OCI-LY1 (cell line): ENCODE data around the gene AOAH.
"Not testable (repeated sequence)": the region's sequence is repeated elsewhere in the genome, so short reads cannot be mapped to it uniquely, and the experiment has no call there.

Experiments used
- H2AFZ ChIP-seq: fragments of 200-600 bp; sonication (generic), shearing (Covaris generic); 2 replicates; pipeline ENCODE4 v1.6.0; 2014; ENCODE audit warnings: antibody characterized with exemption, mild to moderate bottlenecking, low read length
- H3F3A ChIP-seq: fragments of 200-600 bp; sonication (generic), shearing (Covaris generic); 2 replicates; pipeline ENCODE4 v1.6.0; 2014; ENCODE audit warnings: mild to moderate bottlenecking, antibody characterized with exemption, low read length, moderate library complexity; ENCODE audit not compliant: insufficient read depth
- H3K27ac ChIP-seq: fragments of 200-600 bp; sonication (generic); 2 replicates; pipeline ENCODE4 v1.5.1; 2014; ENCODE audit warnings: low read length, mixed run types, mild to moderate bottlenecking, low read depth; ENCODE audit not compliant: poor library complexity, severe bottlenecking
- H3K27me3 ChIP-seq: fragments of 200-600 bp; sonication (generic); 2 replicates; pipeline ENCODE4 v1.6.0; 2014; ENCODE audit warnings: antibody characterized with exemption, mild to moderate bottlenecking, low read length, moderate library complexity; ENCODE audit not compliant: insufficient read depth
- H3K36me3 ChIP-seq: fragments of 200-600 bp; sonication (generic); 2 replicates; pipeline ENCODE4 v1.6.1; 2014; ENCODE audit warnings: mild to moderate bottlenecking, antibody characterized with exemption, low read length, moderate library complexity, mixed read lengths; ENCODE audit not compliant: insufficient read depth
- H3K4me1 ChIP-seq: fragments of 200-600 bp; sonication (generic); 2 replicates; pipeline ENCODE4 v1.5.1; 2014; ENCODE audit warnings: mild to moderate bottlenecking, low read length, moderate library complexity; ENCODE audit not compliant: insufficient read depth, severe bottlenecking
- H3K4me2 ChIP-seq: fragments of 200-600 bp; sonication (generic), shearing (Covaris generic); 2 replicates; pipeline ENCODE4 v1.6.1; 2014; ENCODE audit warnings: low read length
- H3K4me3 ChIP-seq: fragments of 200-600 bp; sonication (generic); 2 replicates; pipeline ENCODE4 v1.5.1; 2014; ENCODE audit warnings: low read length, low read depth, mild to moderate bottlenecking, mixed read lengths; ENCODE audit not compliant: poor library complexity, severe bottlenecking
- H3K79me2 ChIP-seq: fragments of 200-600 bp; shearing (Covaris generic); 2 replicates; pipeline ENCODE4 v1.6.1; 2016; ENCODE audit warnings: mixed run types, low read length, mixed read lengths; ENCODE audit not compliant: insufficient read depth
- H3K9ac ChIP-seq: fragments of 200-600 bp; sonication (generic), shearing (Covaris generic); 2 replicates; pipeline ENCODE4 v1.6.1; 2014; ENCODE audit warnings: mild to moderate bottlenecking, low read length, mixed read lengths
- H3K9me2 ChIP-seq: fragments of 200-600 bp; sonication (generic), shearing (Covaris generic); 2 replicates; pipeline ENCODE4 v1.6.1; 2014; ENCODE audit warnings: low read depth, mild to moderate bottlenecking, low read length, mixed read lengths
- H3K9me3 ChIP-seq: fragments of 200-600 bp; shearing (Covaris generic); 2 replicates; pipeline ENCODE4 v1.6.1; 2014; ENCODE audit warnings: low read length, mixed read lengths
- H4K20me1 ChIP-seq: fragments of 200-600 bp; sonication (generic), shearing (Covaris generic); 2 replicates; pipeline ENCODE4 v1.6.0; 2016; ENCODE audit warnings: mild to moderate bottlenecking, low read length; ENCODE audit not compliant: insufficient read depth
- EZH2 ChIP-seq: fragments of 200-600 bp; sonication (generic), shearing (Covaris generic); IDR thresholded peaks from 2 replicates; pipeline ENCODE4 v1.8.0; 2017; ENCODE audit warnings: borderline replicate concordance, mixed run types, mild to moderate bottlenecking, antibody characterized with exemption, low read length, moderate library complexity, mixed read lengths
- TF ChIP-seq, protein P1 (sequence below): fragments of 200-600 bp; sonication (generic), shearing (Covaris generic); IDR thresholded peaks from 2 replicates; pipeline ENCODE4 v1.5.1; 2017; ENCODE audit warnings: mild to moderate bottlenecking, antibody characterized with exemption, low read length, moderate library complexity, mixed read lengths

AOAH gene

DNA sequence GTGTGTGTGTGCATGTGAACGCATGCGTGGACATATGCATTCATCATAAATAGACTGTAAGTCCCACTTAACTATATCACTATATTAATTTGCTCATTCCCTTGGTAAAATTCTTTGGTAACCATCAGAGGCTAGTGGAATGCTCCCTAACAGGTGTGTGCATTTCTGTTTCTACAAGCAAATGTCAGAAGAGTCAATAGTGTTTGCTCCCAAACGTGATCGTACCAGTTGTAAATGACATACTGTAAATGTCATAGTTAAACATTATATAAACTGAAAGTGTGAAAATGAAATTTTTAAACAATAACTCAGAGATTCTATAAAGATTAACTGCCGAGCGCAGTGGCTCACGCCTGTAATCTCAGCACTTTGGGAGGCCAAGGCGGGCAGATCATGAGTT lies 240.0 kb downstream of the AOAH start:
- H3K9me2 ChIP-seq, result no peaks in the 10 kb centered on the region
- H3K27me3 ChIP-seq, result peaks cover 7% of the 10 kb centered on the region; the same call in 1 of the 2 replicates
- no peaks in the 10 kb centered on the region for H3F3A ChIP-seq
- no peak overlapping the region for H2AFZ ChIP-seq
- no peaks in the 10 kb centered on the region for H4K20me1 ChIP-seq
- H3K79me2 ChIP-seq, result no peaks in the 10 kb centered on the region
- no peaks in the 10 kb centered on the region for H3K4me1 ChIP-seq
- H3K9me3 ChIP-seq, result no peaks in the 10 kb centered on the region
- H3K36me3 ChIP-seq, result no peaks in the 10 kb centered on the region
- H3K4me2 ChIP-seq, result no peak overlapping the region
- H3K27ac ChIP-seq, result no peak overlapping the region
- H3K4me3 ChIP-seq, result no peak overlapping the region
- H3K9ac ChIP-seq, result no peak overlapping the region
- TF ChIP-seq, protein P1, sequence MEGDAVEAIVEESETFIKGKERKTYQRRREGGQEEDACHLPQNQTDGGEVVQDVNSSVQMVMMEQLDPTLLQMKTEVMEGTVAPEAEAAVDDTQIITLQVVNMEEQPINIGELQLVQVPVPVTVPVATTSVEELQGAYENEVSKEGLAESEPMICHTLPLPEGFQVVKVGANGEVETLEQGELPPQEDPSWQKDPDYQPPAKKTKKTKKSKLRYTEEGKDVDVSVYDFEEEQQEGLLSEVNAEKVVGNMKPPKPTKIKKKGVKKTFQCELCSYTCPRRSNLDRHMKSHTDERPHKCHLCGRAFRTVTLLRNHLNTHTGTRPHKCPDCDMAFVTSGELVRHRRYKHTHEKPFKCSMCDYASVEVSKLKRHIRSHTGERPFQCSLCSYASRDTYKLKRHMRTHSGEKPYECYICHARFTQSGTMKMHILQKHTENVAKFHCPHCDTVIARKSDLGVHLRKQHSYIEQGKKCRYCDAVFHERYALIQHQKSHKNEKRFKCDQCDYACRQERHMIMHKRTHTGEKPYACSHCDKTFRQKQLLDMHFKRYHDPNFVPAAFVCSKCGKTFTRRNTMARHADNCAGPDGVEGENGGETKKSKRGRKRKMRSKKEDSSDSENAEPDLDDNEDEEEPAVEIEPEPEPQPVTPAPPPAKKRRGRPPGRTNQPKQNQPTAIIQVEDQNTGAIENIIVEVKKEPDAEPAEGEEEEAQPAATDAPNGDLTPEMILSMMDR, result no peak
- no peak for TF ChIP-seq EZH2

DNA sequence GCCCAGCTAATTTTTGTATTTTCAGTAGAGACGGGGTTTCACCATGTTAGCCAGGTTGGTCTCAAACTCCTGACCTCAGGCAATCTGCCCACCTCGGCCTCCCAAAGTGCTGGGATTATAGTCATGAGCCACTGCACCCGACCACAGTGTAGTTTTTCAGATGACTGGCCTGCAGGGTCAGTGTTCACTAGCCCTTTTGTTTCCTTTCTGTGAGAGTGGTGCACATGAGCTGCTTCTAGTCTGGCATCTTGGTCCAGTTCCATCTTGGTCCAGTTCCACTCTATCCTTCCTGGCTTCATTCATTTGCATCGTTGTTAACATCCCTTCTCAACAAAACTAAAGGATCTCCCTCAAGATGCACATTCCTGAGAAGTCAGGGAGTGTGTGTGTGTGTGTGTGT lies 240.4 kb downstream of the AOAH start:
- not testable (repeated sequence) for H3F3A ChIP-seq, H3K9ac ChIP-seq, H4K20me1 ChIP-seq, H3K4me3 ChIP-seq, H3K27me3 ChIP-seq, H3K9me3 ChIP-seq, H3K4me1 ChIP-seq, H3K9me2 ChIP-seq, H3K4me2 ChIP-seq, H3K79me2 ChIP-seq, H3K36me3 ChIP-seq, H2AFZ ChIP-seq, H3K27ac ChIP-seq

DNA sequence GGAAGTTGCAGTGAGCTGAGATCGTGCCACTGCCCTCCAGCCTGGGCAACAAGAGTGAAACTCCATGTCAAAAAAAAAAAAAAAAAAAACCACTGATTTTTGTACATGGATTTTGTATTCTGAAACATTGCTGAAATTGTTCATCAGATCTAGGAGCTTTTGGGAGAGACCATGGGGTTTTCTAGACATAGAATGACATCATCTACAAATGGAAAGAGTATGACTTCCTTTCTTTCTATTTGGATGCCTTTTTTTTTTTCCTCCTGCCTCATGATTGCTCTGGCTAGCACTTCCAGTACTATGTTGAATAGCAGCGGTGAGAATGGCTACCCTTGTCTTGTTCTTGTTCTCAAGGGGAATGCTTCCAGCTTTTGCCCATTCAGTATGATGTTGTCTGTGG lies 245.5 kb downstream of the AOAH start:
- Histone ChIP-seq H3K27ac (no peak overlapping the region), H3K4me3 (no peak overlapping the region), H3K79me2 (no peaks in the 10 kb centered on the region), H4K20me1 (no peaks in the 10 kb centered on the region), H3K9me2 (no peaks in the 10 kb centered on the region), H3K27me3 (peaks cover 15% of the 10 kb centered on the region; the same call in 1 of the 2 replicates), H3K9me3 (no peaks in the 10 kb centered on the region), H3K36me3 (no peaks in the 10 kb centered on the region), H3K4me2 (no peak overlapping the region), H3K4me1 (no peaks in the 10 kb centered on the region), H3F3A (no peaks in the 10 kb centered on the region), H3K9ac (no peak overlapping the region), H2AFZ (no peak overlapping the region)
- no peak for TF ChIP-seq EZH2
- TF ChIP-seq, protein P1, result no peak

DNA sequence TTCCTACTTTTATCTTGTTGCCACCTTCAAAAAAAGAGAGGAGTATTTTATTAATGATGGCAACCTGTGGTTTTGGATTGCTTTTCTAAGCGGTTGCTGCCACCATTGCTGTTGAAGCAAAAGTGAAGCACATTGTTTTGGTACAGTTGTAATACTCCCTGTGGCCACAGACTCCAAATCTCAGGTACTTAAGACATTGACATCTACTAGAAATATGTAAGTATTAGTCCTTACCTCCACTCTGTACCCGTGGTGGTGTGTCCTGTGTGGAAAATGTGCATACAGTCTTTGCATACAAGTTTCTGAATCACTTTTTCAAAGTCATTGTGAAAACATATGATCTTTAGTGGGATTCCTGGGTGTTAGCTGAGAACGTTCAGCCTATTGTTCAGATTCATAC lies 248.9 kb downstream of the AOAH start:
- no peaks in the 10 kb centered on the region for H3F3A ChIP-seq
- TF ChIP-seq, protein P1, result peak; percentile 7; the same call in 1 of the 2 replicates
- TF ChIP-seq EZH2, result no peak
- H3K27ac ChIP-seq, result no peak overlapping the region
- no peaks in the 10 kb centered on the region for H3K79me2 ChIP-seq
- H3K9ac ChIP-seq, result no peak overlapping the region
- H3K27me3 ChIP-seq, result peaks cover 9% of the 10 kb centered on the region; the same call in 1 of the 2 replicates
- no peaks in the 10 kb centered on the region for H3K9me2 ChIP-seq
- H3K9me3 ChIP-seq, result no peaks in the 10 kb centered on the region
- H3K4me1 ChIP-seq, result no peaks in the 10 kb centered on the region
- no peaks in the 10 kb centered on the region for H4K20me1 ChIP-seq
- no peak overlapping the region for H3K4me3 ChIP-seq
- no peaks in the 10 kb centered on the region for H3K36me3 ChIP-seq
- no peak overlapping the region for H3K4me2 ChIP-seq
- H2AFZ ChIP-seq, result no peak overlapping the region
